Progenitor cell of endocrine pancreas (in vitro differentiated cells): Measurements from ENCODE around the gene EPHA10. TPM values are rescaled to one million over a fixed set of nuclear protein-coding genes. Genes with fewer than 3 reads are reported as not detected.
A peak's percentile ranks its signal among the peaks of the same experiment; 100 is the strongest.

ENCODE experiments used
- DNase-seq: peaks from one replicate; pipeline ENCODE4 v3.0.0; 2021; ENCODE audit warnings: low spot score; ENCODE audit not compliant: unreplicated experiment
- H3K27ac Mint-ChIP-seq: 2 replicates; pipeline ENCODE4 v1.8.0; 2021; ENCODE audit warnings: mild to moderate bottlenecking, moderate library complexity, mixed read lengths
- H3K27me3 Mint-ChIP-seq: 2 replicates; pipeline ENCODE4 v1.8.0; 2021; ENCODE audit warnings: mixed read lengths
- H3K36me3 Mint-ChIP-seq: 2 replicates; pipeline ENCODE4 v1.8.0; 2022; ENCODE audit warnings: mixed read lengths; ENCODE audit not compliant: insufficient read depth
- H3K4me1 Mint-ChIP-seq: 2 replicates; pipeline ENCODE4 v1.8.0; 2021; ENCODE audit warnings: low read depth, mixed read lengths
- H3K4me3 Mint-ChIP-seq: 2 replicates; pipeline ENCODE4 v1.8.0; 2021; ENCODE audit warnings: low read depth, mild to moderate bottlenecking, moderate library complexity, mixed read lengths
- H3K9me3 Mint-ChIP-seq: 2 replicates; pipeline ENCODE4 v1.8.0; 2021; ENCODE audit warnings: low read depth, mixed read lengths
- total RNA-seq: library from RNA; stranded (reverse); gene quantifications from 2 replicates; pipeline ENCODE4 v1.2.1, GENCODE V29; 2021
- TF ChIP-seq, protein P1 (sequence below): fragments of 200-600 bp; sonication (generic); IDR thresholded peaks from one replicate; pipeline ENCODE4 v1.5.0; 2021; ENCODE audit warnings: antibody characterized with exemption, mild to moderate bottlenecking; ENCODE audit not compliant: unreplicated experiment

Gene EPHA10
- total RNA-seq, 1 donor from 2014 or later = 6.2 TPM

DNA sequence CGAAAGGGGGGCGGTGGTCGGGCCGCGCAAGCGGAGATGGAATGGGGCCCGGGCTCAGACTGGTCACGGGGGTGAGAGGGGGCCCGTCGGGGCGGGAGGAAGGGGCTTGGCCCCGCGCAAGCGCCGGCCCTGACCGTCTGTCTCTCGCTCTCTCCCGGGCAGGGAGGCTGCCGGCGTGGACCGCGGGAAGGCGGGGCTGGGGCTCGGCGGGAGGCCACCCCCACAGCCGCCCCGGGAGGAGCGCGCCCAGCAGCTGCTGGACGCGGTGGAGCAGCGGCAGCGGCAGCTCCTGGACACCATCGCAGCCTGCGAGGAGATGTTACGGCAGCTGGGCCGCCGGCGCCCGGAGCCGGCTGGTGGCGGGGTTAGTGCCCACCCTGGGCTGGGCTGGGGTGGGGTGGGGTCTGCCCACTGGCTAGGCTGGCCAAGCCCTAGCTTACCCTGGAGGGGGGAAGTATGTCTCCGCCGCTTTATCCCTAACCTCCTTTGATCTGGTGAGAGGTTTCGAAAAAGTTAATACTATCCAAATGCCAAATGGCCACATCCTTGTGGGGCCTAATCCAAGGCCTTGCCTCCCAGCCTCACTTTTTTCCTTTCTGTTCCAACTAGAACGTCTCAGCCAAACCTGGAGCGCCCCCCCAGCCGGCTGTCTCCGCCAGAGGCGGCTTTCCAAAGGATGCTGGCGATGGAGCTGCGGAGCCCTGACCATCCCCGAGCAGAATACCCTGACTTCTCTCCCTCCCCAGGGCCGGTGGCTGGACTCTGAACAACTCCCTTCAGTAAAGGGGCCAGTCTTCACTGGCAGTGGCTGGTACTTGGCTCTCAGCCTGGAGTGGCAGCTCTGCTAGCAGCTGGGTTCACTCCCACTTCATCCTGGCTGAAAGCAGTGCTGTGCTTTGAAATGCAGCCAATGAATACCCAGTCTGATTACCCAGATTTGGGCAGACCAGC, 43.7 kb upstream of the EPHA10 start:
- Mint-ChIP-seq H3K27ac (peak overlapping the region; percentile 94), H3K36me3 (peaks cover 6% of the 10 kb centered on the region), H3K4me3 (peak overlapping the region; percentile 89), H3K27me3 (no peaks in the 10 kb centered on the region), H3K4me1 (peaks cover 7% of the 10 kb centered on the region), H3K9me3 (no peaks in the 10 kb centered on the region)
- peak; percentile 62 for DNase-seq
- TF ChIP-seq, protein P1, sequence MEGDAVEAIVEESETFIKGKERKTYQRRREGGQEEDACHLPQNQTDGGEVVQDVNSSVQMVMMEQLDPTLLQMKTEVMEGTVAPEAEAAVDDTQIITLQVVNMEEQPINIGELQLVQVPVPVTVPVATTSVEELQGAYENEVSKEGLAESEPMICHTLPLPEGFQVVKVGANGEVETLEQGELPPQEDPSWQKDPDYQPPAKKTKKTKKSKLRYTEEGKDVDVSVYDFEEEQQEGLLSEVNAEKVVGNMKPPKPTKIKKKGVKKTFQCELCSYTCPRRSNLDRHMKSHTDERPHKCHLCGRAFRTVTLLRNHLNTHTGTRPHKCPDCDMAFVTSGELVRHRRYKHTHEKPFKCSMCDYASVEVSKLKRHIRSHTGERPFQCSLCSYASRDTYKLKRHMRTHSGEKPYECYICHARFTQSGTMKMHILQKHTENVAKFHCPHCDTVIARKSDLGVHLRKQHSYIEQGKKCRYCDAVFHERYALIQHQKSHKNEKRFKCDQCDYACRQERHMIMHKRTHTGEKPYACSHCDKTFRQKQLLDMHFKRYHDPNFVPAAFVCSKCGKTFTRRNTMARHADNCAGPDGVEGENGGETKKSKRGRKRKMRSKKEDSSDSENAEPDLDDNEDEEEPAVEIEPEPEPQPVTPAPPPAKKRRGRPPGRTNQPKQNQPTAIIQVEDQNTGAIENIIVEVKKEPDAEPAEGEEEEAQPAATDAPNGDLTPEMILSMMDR = no peak

DNA sequence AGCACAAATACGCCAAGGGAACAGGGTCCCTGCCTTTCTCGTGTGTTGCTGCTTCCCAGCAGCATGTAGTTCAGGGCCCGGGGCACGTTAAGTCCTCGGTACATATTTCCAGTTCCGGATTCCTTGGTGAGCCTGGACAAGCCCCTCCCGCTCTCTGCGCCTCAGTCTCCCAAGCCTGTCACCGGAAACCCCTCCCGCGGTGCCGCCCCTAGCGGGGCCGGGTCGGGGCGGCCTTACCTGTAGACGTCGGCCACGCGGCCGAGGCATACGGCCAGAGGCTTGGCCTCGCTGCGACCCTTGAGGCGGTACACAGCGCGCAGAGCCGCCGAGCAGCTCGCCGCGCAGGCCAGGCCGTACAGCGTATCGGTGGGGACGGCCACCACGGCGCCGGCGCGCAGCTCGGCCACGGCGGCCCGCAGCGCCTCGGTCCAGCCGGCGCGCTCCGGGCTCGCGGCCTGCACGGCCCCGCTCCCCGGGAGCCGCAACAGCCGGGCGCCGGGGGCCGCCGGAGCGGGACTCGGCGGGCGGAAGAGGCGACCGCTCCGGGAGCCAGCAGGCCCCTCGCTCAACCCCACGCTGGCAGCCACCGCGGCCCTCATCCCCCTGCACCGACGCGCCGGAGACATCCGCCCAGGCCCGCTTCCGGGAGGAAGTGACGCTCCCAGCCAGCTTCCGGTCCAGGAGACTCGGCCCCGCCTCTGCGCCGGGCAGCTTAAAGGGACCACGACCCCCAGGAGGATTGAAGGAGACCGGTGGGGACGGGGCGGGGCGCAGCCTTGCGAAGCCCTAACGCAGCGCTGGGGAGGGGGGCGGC, 42.8 kb upstream of the EPHA10 start, which contains the start of the genes C1orf122 and YRDC:
C1orf122 (plus strand) TSS at position 236 of the 814 bp plus-strand sequence. CDS start 615 bp downstream, outside the sequence.
YRDC (minus strand) TSS at position 654 of the 814 bp plus-strand sequence; CDS start at position 626, 28 bp downstream.
- TF ChIP-seq, protein P1 = no peak
- Mint-ChIP-seq H3K9me3 (no peaks in the 10 kb centered on the region), H3K4me3 (peak within 1 kb of the TSS; percentile 89), H3K27me3 (no peaks in the 10 kb centered on the region), H3K27ac (peak within 1 kb of the TSS; percentile 94), H3K36me3 (peaks cover 10% of the 10 kb centered on the region), H3K4me1 (peaks cover 7% of the 10 kb centered on the region)
- DNase-seq = peak; percentile 85

DNA sequence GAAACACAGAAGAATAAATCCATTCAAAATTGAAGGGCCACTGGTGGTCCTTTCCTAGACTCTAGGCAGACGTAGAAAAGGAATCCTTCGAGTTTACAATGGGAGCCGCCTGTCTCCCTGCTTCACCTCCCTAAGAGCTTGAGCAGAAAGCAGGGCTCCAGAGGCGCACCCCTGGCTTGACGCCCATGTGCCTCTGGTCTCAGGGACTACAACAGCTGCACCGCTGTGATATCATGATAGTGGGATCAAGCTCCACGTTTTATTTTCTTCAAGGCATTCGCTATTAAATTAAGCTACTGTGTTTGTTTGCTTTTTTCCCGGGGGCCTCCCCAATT, 42.3 kb upstream of the EPHA10 start:
- TF ChIP-seq, protein P1 = no peak
- peaks cover 7% of the 10 kb centered on the region for H3K4me1 Mint-ChIP-seq
- no peak for DNase-seq
- peak overlapping the region; percentile 81 for H3K4me3 Mint-ChIP-seq
- H3K9me3 Mint-ChIP-seq = no peaks in the 10 kb centered on the region
- no peaks in the 10 kb centered on the region for H3K27me3 Mint-ChIP-seq
- peak overlapping the region; percentile 91 for H3K27ac Mint-ChIP-seq
- peaks cover 14% of the 10 kb centered on the region for H3K36me3 Mint-ChIP-seq

DNA sequence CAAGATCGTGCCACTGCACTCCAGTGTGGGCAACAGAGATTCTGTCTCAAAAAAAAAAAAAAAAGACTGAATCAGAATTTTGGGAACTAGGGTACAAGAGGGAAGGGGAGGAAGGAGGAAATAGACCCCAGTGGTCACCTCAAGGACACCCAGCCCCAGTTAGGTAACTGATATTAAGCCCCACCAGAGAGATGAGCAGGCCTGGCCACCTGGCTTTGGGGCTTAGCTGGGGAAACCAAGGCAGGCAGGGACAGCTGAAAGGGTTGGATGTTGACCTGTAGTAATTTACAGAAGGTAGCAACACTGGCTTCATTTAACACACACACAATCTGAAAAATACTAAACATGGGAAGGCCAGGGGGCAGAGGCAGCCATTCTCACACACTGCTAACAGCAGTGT, 37.5 kb upstream of the EPHA10 start:
- TF ChIP-seq, protein P1 = no peak
- Mint-ChIP-seq H3K27me3 (no peaks in the 10 kb centered on the region), H3K4me3 (no peak overlapping the region), H3K9me3 (no peaks in the 10 kb centered on the region), H3K36me3 (peaks cover 23% of the 10 kb centered on the region), H3K27ac (no peak overlapping the region), H3K4me1 (peaks cover 5% of the 10 kb centered on the region)
- DNase-seq = no peak

DNA sequence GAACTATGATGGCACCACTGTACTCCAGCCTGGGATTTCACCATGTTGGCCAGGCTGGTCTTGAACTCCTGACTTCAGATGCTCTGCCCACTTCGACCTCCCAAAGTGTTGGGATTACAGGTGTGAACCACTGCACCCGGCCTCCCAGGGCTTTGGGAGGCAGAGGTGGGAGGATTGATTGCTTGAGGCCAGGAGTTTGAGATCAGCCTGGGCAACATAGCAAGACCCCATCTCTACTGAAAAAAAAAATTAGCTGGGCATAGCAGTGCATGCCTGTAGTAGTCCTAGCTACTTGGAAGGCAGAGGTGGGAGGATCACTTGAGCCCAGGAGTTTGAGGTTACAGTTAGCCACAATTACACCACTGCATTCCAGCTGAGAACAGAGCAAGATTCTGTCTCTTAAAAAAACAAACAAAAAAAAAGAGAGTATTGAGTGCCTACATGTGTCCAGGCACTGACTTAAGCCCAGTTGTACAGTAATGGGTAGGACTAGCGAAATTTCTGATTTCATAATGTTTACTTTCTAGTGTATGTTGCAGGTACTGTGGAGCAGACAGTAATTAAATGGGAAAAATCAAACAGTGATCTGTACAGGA, 32.9 kb upstream of the EPHA10 start:
- no peak overlapping the region for H3K27ac Mint-ChIP-seq
- H3K9me3 Mint-ChIP-seq = no peaks in the 10 kb centered on the region
- H3K36me3 Mint-ChIP-seq = peaks cover 15% of the 10 kb centered on the region
- no peak for DNase-seq
- H3K27me3 Mint-ChIP-seq = peaks cover 3% of the 10 kb centered on the region
- H3K4me1 Mint-ChIP-seq = peaks cover 5% of the 10 kb centered on the region
- no peak overlapping the region for H3K4me3 Mint-ChIP-seq
- TF ChIP-seq, protein P1 = no peak
